Glutamatergic neuron (in vitro differentiated cells): Measurements from ENCODE around the gene MAGEB6. TPM values are rescaled to one million over a fixed set of nuclear protein-coding genes. Genes with fewer than 3 reads are reported as not detected.

ENCODE experiments used
- DNase-seq: peaks from one replicate; pipeline ENCODE4 v3.0.0; 2022
- H3K27ac Mint-ChIP-seq: one replicate; pipeline ENCODE4 v1.8.0; 2020; ENCODE audit warnings: mild to moderate bottlenecking, mixed read lengths, inconsistent platforms; ENCODE audit not compliant: unreplicated experiment
- H3K27me3 Mint-ChIP-seq: one replicate; pipeline ENCODE4 v1.8.0; 2020; ENCODE audit warnings: mild to moderate bottlenecking, moderate library complexity, mixed read lengths, inconsistent platforms; ENCODE audit not compliant: unreplicated experiment
- H3K36me3 Mint-ChIP-seq: one replicate; pipeline ENCODE4 v1.8.0; 2020; ENCODE audit warnings: mild to moderate bottlenecking, mixed read lengths, inconsistent platforms; ENCODE audit not compliant: unreplicated experiment
- H3K4me1 Mint-ChIP-seq: one replicate; pipeline ENCODE4 v1.8.0; 2020; ENCODE audit warnings: mild to moderate bottlenecking, low read depth, mixed read lengths, inconsistent platforms; ENCODE audit not compliant: unreplicated experiment
- H3K4me3 Mint-ChIP-seq: one replicate; pipeline ENCODE4 v1.8.0; 2020; ENCODE audit warnings: mild to moderate bottlenecking, mixed read lengths, inconsistent platforms; ENCODE audit not compliant: unreplicated experiment
- H3K9me3 Mint-ChIP-seq: one replicate; pipeline ENCODE4 v1.8.0; 2020; ENCODE audit warnings: mild to moderate bottlenecking, moderate library complexity, mixed read lengths, inconsistent platforms; ENCODE audit not compliant: unreplicated experiment
- CTCF ChIP-seq: fragments of 200-600 bp; sonication (generic); IDR thresholded peaks from one replicate; pipeline ENCODE4 v1.5.0; 2021; ENCODE audit not compliant: partially characterized antibody, unreplicated experiment
- total RNA-seq: library from RNA; stranded (reverse); fragmentation: NEBNext Ultra II Directional; extraction: Animal tissue kit (Norgen Biotek cat#: 25700); gene quantifications from one replicate; pipeline ENCODE4 v1.2.1, GENCODE V29; 2021; ENCODE audit not compliant: unreplicated experiment

The MAGEB6 gene
- total RNA-seq, 1 donor from 2014 or later = not detected

GRCh38 chrX:26208012-26208411 lies 15.8 kb downstream of the MAGEB6 start:
- Mint-ChIP-seq H3K4me1 (no peaks in the 10 kb centered on the region), H3K36me3 (no peaks in the 10 kb centered on the region), H3K4me3 (no peak overlapping the region), H3K9me3 (no peaks in the 10 kb centered on the region), H3K27me3 (no peaks in the 10 kb centered on the region), H3K27ac (no peak overlapping the region)
- no peak for TF ChIP-seq CTCF
- DNase-seq = no peak

- no peaks in the 10 kb centered on the region for H3K4me1 Mint-ChIP-seq
- no peaks in the 10 kb centered on the region for H3K9me3 Mint-ChIP-seq
- H3K27me3 Mint-ChIP-seq = no peaks in the 10 kb centered on the region
Observed at GRCh38 chrX:26215869-26216268, 23.6 kb downstream of the MAGEB6 start, which contains the start of gene MAGEB5. Gene MAGEB5, plus strand, starts transcription at chrX:26216169. Its CDS starts 1,133 bp downstream, at chrX:26217302.

GRCh38 chrX:26219351-26219750 lies 27.1 kb downstream of the MAGEB6 start:
- H3K36me3 Mint-ChIP-seq = no peaks in the 10 kb centered on the region
- no peak overlapping the region for H3K27ac Mint-ChIP-seq
- H3K9me3 Mint-ChIP-seq = no peaks in the 10 kb centered on the region
- no peak for DNase-seq
- no peaks in the 10 kb centered on the region for H3K4me1 Mint-ChIP-seq
- no peak for TF ChIP-seq CTCF
- H3K4me3 Mint-ChIP-seq = no peak overlapping the region
- H3K27me3 Mint-ChIP-seq = peaks cover 1% of the 10 kb centered on the region

More at GRCh38 chrX:26215869-26216268, 23.6 kb downstream of the MAGEB6 start, which contains the start of gene MAGEB5:
- H3K4me3 Mint-ChIP-seq = no peak within 1 kb of the TSS
- TF ChIP-seq CTCF = no peak
- H3K27ac Mint-ChIP-seq = no peak within 1 kb of the TSS
- no peak for DNase-seq
- no peaks in the 10 kb centered on the region for H3K36me3 Mint-ChIP-seq

- Mint-ChIP-seq H3K27me3 (peaks cover 1% of the 10 kb centered on the region), H3K9me3 (peaks cover 2% of the 10 kb centered on the region), H3K4me1 (no peaks in the 10 kb centered on the region), H3K36me3 (no peaks in the 10 kb centered on the region), H3K27ac (no peak overlapping the region), H3K4me3 (no peak overlapping the region)
- no peak for TF ChIP-seq CTCF
- DNase-seq = no peak
Observed at GRCh38 chrX:26234177-26234576, 41.9 kb downstream of the MAGEB6 start.

Other genes starting within 250 kb of the MAGEB6 start
- gene MAGEB18, start 54.1 kb upstream of the MAGEB6 start, total RNA-seq = not detected
- gene MAGEB6B, start 31.8 kb upstream of the MAGEB6 start, total RNA-seq = not detected
- not detected for gene MAGEB5, start 23.7 kb downstream of the MAGEB6 start, total RNA-seq